Fibroblast of skin of left biceps (primary cell): ENCODE results near the gene SPOCK1.
A peak's percentile ranks its signal among the peaks of the same experiment; 100 is the strongest.

Experiments
- DNase-seq, 2 experiments: peaks; one replicate each; pipeline ENCODE4 v3.0.0-alpha.2; 2013; ENCODE audit warnings: low read depth in 2 of 2

The SPOCK1 gene

DNA sequence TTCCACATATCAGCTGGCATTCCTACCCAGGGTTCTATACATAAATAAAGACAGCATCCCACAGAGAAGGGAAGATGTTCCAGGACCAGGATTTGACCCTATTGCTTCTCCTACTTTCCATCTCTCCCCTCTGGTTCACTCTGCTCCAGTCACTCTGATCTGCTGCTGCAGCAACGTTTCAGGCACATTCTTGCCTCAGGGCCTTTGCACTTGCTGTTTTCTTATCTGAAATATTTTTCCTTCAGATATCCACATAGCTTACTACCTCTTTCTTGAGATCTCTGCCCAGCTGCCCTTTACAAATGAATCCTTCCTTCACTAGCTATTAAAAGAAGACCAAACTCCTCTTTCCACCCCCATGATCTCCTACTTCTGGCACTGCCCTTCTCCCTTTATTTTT lies 204.5 kb downstream of the SPOCK1 start:
- DNase-seq: no peak

DNA sequence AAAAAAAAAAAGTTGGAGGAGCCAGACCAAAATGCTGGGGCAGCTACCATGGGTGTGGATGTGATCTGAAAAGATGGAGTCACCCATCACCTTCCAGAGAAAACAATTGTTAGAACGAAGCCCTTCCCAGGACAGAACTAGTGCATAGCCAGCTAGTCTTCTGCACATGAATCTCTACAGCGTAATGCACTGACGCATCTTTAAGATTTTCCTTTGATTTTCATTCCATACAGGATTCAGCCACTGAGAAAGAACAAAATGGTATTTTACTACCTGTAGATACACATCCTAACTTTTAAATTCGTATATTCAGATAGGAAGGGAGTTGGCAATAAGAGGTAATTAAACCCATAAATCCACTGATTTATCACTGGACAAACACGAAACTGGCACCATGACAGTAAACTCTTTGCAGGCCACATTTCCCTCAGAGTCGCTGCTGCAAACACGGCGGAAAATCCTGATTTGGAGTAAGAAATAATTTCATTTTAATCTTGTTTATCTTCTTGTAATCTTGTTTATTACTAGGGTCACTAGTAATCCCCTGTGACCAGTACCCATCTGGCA lies 206.6 kb downstream of the SPOCK1 start:
- no peak for DNase-seq

- DNase-seq: no peak
Measured at GRCh38 chr5:137291436-137291835, 207.7 kb downstream of the SPOCK1 start.

GRCh38 chr5:137291031-137291430 lies 208.1 kb downstream of the SPOCK1 start:
- DNase-seq: no peak

DNA sequence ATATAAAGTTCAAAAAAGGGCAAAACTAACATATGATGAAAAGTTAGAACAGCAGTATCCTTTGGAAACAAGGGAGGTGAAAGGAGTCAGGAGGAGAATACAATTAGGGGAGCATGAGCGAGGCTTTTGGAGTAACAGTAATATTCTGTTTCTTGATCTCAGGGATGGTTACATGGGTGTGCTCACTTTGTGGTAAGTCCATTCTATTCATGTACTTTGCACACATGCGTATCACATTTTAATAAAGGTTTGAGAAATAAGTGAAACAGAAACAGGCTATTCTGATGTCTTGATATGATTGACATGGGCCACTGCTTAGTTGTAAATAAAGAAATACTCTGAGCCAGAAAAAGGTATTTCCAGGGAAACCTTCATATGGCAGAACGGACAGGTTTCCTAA lies 208.8 kb downstream of the SPOCK1 start:
- no peak for DNase-seq

GRCh38 chr5:137289856-137290255 lies 209.3 kb downstream of the SPOCK1 start:
- DNase-seq: no peak

GRCh38 chr5:137287569-137287968 lies 211.6 kb downstream of the SPOCK1 start:
- no peak for DNase-seq

DNA sequence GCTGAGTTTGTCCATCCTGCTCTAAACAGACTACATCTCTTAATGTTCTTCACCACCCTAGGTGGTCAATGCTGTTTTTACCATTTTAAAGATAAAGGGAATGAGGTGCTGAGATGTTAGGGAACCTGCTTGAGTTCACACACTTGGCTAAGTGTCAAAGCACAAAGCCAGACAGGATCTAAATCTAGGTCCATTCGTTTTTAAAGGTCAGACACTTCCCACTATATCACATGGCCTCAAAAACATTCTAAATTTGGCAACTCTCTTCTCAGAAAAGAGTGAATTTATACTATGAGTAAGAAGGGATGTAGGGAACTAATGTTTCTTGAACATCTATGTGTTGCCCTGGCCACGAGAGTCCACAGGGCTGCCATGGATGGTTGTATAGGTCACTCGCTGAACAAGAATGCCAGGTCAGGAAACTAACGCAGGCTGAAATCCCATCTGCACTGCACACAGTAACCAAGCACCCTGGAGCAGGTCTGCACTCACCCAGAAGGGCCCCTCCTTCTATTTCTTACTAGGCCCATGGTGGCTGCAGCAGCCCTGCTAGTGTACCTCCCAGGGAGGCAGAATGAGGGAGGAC lies 213.0 kb downstream of the SPOCK1 start:
- no peak for DNase-seq

DNA sequence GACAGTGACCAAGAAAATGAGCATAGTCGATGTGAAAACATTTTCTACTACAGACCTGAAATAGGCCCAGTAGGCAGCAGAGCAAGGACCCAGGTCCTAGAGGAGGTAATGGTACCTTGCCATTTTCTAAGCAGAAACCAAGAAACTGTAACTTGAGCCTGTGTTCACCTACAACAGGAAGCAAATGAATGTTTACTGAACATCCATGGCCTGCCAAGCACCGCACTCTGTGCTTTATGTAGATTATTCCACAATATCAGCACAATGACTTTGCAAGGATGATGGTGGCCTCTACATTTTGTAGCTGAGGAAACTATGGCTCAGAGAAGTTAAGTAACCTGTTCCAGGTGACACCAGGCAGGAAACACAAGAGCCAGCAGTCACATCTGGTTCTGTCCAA lies 215.3 kb downstream of the SPOCK1 start:
- DNase-seq: no peak

GRCh38 chr5:137282216-137282615 lies 216.9 kb downstream of the SPOCK1 start:
- DNase-seq: no peak

DNA sequence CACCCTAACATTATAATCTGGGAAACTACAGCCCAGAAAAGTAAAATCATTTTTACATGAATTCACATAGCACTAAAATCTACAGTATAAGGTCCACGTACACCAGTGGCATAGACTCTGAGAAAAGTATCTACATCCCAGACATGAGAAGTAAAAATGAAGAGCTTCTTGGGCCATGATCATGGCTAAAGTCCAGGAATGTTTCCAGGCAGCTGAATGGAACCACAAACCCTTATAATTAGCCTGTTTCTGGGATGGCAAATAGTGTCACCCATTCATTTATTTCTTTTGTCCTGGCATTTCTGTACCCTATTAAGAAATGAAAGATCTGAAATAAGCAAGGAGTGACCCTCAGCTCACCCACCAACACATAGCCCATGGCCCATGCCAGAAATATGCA lies 217.9 kb downstream of the SPOCK1 start:
- DNase-seq: no peak

DNA sequence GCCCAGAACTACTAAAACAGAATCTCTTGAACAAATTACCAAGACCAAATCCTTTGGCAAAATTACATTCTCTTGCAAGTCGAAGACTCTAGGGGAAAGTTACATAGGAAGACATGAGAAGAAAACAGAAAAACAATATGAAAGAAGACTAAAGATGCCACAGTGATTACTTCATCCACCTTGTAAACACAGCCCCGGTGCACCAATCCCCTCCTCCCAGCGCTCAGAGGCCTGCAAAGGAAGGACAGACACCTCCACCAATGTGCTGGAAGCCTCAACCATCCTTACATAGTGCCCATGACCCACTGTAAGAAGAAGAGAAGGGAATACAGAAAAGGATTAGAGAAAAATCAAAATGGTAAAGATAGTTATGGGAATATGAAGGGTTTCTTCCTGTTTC lies 218.5 kb downstream of the SPOCK1 start:
- DNase-seq: no peak

DNA sequence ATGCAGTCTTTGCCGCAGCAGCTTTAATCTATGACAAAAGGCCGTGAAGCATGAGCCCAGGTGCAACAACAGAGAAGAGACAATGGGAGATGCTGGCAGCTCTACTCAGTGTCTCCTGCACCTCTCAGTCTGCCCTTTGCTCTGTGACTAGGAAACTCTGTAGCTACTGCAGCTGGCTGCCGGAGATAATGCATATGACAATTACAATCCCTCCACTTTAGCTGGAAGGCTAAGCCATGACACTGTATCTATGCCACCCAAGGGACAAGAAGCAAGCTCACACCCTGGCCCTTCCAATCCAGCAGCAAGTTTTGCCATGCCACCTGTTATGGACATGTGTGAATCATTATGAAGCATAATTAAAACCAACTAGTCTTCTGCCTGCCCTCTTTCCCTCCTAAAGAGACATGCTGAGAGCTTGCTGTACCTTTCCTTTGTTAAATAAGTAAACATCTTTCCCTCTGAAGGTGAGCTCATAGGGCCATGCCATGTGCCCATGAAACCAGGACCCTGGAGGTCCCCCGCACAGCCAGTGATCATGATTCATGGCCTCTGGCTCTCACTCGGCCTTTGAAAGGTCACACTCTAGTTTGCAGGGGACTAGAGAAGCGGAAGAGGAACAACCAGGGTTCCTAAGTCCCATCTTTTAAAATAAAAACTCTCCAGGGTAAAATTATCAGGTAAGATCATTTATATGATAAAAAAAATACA lies 219.4 kb downstream of the SPOCK1 start:
- no peak for DNase-seq

DNA sequence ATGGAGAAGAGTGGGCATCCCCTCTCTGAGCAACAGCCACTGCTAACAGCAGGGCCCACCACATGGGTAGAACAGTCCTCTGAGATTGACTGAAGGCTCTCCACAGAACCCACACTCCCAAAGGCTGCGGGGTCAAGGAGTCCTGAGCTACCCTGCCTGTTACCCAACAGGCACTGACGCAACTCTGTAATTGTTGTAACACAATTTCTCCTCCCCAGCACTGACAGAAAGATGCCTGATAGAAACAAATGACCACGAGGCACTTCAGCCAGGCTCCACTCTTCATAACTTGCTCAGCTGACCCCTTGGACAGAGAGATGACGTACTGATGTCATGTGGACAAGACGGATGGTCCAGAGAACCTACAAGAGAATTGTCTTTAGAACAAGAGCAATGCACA lies 220.7 kb downstream of the SPOCK1 start:
- no peak for DNase-seq

- no peak for DNase-seq
Measured at GRCh38 chr5:137275083-137275482, 224.0 kb downstream of the SPOCK1 start.

DNA sequence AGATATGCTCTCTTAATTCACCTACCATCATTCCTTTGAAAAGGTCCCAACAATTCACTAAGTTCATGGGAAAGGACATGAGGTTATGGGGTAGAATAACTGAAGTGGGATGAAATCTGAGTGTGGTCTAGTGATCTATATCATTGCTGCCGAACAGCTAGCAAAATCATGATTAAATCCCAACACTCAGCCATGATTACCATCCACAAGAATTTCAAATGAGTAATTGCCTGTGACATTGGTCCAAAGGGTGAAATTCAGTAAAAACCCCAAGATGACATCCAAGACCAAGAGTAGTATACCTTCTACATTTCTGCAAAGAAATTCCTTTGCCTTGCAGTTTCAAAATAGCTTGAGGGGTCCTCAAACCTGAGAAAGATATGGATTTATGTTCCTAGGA lies 225.6 kb downstream of the SPOCK1 start:
- no peak for DNase-seq

GRCh38 chr5:137272831-137273230 lies 226.3 kb downstream of the SPOCK1 start:
- no peak for DNase-seq

DNA sequence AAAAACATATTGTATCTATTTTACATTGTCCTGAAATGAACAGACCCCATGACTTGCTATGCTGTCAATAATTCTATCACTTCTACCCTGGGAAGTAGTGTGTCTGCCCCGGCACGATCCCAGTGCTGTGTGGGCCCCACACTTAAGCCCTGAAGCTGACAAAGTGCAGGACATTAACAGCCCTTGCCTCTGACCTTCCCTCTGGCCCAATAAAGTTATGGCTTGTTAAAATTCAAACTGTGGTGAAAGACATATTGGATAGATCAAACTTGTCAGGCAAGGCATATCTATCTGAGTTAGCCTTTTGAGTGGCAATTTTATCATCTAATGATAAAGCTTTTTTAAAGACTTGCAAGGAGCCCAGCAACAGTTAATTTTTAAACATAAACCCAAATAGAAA lies 229.2 kb downstream of the SPOCK1 start:
- no peak for DNase-seq

- DNase-seq: no peak
Measured at GRCh38 chr5:137269274-137269673, 229.9 kb downstream of the SPOCK1 start.

DNA sequence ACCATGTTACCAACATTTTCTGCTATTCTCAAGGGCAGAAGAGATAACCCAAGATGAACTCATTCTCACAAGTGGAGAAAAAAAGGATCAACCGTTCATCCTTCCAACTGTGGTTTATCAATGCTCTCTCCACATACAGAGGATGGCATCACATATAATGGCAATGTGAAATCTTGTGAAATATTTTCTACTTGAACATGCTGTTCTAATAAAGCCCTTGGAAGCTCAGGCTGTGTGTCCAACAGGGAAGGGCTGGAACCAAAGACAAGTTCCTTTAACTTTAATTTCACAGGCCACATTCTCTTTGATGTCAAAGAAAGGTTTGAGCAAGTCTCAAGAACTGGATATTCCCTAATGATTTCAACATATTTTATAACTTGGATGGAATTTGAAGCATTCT lies 230.5 kb downstream of the SPOCK1 start:
- DNase-seq: no peak

- DNase-seq: no peak
Measured at GRCh38 chr5:137266186-137266585, 232.9 kb downstream of the SPOCK1 start.

GRCh38 chr5:137265457-137265856 lies 233.7 kb downstream of the SPOCK1 start:
- no peak for DNase-seq

- DNase-seq: peak; percentile 91 to 92
Measured at GRCh38 chr5:137264573-137264972, 234.6 kb downstream of the SPOCK1 start.

GRCh38 chr5:137264041-137264440 lies 235.1 kb downstream of the SPOCK1 start:
- no peak for DNase-seq
